HG02798 (cell line): ENCODE measurements around the gene LORICRIN.
"Not testable (repeated sequence)": the region's sequence is repeated elsewhere in the genome, so short reads cannot be mapped to it uniquely, and the experiment has no call there.

Experiments used
- ATAC-seq: cut with Tn5 transposase; IDR thresholded peaks from one replicate; pipeline ENCODE4 v1.9.1; 2021; ENCODE audit warnings: mild to moderate bottlenecking; ENCODE audit not compliant: unreplicated experiment, poor library complexity

The LORICRIN gene

GRCh38 chr1:153259387-153259786 lies at the start of gene LORICRIN:
Gene LORICRIN, plus strand, starts transcription at chr1:153259687. Its CDS starts 1,263 bp downstream, at chr1:153260950.
- ATAC-seq = no peak

GRCh38 chr1:153210206-153210605 lies 49.3 kb upstream of the LORICRIN start:
- no peak for ATAC-seq

DNA sequence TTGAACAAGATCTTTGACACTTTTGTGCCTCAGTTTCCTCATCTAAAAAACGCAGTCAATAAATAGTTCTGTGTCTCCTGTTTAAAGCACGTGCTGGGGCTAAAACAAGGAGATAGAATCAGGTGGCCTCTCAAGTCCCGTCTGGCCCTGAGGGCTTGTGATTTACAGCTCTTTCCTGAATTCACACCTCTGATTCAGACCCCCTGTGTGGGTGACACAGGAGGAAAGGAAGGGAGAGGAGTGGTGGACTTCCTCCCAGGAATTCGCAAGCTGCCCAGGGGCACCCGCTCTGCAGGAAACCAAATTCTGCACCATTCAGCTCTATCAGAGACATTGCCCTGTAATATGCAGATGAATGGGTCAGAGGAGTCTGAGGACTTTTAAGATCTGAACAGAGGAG lies 47.3 kb upstream of the LORICRIN start:
- ATAC-seq = no peak

DNA sequence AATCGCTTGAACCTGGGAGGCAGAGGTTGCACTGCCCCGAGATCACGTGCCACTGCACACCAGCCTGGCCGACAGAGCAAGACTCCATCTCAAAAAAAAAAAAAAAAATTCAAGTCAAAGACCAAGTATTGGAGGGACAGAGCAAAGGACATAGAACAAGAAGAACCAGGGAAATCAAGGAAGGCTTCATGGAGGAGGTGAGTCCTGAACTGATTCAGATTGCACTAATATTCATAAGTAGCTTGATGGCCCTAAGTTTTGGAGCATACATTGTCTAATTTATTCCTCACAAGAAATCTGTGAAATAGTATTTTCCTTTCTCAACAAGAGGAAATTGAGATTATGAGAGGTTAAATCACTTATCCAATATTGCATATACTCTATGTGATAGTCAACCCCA lies 46.0 kb upstream of the LORICRIN start:
- no peak for ATAC-seq

DNA sequence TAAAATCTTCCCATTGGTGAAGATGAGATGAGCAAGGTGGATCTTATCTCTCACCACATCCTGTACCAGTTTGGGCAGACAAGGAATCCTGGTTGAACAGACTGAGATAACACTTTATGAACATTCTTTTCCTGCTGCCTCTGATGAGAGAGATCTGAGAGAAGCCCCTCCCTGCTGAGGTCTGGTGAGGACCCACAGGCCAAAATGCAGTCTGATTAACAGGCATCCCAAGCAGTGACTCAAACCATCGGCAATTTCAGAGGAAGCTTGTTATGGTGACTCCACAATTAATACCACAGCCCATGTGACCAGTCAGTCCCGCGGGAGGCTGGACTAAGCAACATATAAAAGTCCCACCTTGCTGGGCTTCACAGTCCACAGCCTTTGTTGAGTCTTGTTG lies 42.3 kb upstream of the LORICRIN start, which contains the start of gene PRR9:
PRR9 (plus strand) TSS at position 373 of the 400 bp plus-strand sequence. CDS start 561 bp downstream, outside the sequence.
- ATAC-seq = no peak

DNA sequence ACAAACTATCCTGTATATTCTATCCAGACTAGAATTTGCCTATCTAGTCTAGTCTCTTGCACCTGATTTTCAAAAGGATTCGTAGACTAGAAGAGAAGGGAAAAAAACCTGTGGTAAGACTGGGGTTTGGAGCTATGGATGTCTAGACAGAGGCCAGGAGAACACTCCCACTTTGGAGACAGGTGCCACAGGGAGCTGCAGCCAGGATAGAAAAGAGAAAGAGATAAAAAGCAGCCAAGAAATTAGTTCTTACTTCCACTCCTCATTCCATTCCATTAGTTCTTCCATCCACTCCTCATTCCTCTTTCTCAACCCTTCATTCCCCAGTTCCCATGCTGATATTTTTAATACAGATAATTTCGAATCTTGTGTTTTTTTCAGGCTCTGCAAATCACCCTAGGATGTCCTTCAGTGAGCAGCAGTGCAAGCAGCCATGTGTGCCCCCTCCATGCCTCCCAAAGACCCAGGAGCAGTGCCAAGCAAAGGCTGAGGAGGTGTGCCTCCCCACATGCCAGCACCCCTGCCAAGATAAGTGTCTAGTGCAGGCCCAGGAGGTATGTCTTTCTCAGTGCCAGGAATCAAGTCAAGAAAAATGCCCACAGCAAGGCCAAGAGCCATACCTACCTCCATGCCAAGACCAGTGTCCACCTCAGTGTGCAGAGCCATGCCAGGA lies 41.6 kb upstream of the LORICRIN start:
- no peak for ATAC-seq

DNA sequence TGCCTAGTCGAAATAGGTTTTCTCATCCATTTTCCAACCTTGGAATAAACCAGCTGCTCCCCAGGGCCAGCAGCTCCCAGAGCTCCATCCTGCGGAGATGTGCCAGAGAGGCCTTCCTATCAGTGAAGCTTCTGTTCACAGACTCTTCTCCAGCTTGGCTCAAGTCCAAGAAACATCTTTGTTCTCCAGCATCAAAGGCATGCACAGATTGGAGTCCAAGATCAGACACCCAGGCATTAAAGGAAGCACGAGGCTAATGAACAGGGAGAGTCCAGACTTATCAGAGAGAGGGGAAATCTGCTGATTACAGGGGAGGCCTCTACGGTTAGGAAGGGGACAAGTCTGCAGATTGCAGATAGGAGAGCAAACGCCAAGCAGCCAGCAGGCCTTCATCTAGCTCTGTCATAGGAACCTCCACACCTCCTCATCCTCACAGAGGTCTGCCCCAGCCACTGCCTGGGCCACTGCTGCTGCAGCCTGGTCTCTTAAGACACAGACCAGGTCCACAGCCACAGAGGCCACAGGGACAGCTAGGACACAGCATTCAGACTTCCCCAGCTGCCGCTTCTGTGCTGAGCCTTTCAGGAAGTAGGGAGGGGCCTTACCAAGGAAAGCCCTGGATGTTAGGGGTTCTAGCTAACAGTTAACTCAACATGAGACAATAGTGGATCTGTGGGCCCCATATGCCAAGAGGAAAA lies 38.7 kb upstream of the LORICRIN start:
- no peak for ATAC-seq

DNA sequence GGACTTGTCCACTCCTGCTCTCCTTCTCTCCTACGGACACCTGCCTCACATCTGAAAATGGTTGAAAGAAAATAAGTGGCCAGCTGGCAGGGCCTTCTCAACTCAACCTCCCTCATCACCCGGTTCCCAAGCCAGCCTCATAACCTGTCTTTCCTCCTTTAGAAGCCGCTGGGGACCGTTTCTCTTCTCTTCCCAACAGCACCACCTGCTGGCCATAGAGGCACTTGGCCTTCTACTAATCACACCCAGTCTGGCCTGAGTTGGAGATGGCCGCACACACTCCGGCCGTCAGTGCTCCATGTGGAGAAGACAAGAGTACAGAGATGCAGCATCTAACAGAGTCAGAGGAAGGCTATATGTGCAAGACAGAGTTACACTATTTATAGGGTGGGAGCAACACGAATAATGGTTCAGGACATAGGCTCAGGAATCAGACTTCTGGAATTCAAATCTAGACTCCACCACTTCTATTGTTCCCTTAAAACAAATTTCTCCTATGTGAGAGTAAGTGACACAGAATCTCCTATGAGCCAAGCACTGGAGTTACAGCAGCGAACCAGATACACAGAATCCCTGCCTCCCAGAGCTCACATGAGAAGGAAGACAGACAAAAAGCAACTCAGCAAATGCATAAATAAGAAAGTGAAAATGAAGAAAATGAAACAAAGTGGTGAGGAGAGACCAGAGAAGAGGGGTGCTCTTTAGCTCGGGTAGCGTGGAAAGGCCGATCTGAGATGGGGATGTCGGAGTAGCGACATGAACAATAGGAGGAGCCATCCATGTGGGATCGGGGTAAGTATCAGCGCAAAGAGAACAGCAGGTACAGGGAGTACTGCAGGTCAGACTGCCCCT lies 36.2 kb upstream of the LORICRIN start:
- ATAC-seq = peak; percentile 86

- no peak for ATAC-seq
Measured at GRCh38 chr1:153227810-153228209, 31.7 kb upstream of the LORICRIN start.

DNA sequence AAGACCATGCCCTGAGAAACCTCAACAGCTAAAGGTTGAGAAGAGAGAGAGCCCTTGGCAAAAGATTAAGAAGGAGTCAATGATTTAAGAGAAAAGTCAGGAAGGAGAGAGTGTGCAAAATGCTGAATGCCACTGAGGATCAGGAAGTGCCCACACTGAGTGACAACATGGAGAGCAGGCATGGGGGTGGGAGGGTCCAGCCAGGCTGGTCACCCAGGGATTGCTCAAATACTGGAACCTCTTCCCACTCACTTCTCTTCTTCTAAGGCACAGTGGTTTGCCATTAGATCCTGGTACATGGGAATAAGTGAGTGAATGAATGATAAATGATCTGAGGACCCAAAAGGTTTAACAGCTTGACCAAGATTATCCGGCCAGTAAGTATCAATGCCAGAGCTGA lies 31.0 kb upstream of the LORICRIN start:
- ATAC-seq = no peak

DNA sequence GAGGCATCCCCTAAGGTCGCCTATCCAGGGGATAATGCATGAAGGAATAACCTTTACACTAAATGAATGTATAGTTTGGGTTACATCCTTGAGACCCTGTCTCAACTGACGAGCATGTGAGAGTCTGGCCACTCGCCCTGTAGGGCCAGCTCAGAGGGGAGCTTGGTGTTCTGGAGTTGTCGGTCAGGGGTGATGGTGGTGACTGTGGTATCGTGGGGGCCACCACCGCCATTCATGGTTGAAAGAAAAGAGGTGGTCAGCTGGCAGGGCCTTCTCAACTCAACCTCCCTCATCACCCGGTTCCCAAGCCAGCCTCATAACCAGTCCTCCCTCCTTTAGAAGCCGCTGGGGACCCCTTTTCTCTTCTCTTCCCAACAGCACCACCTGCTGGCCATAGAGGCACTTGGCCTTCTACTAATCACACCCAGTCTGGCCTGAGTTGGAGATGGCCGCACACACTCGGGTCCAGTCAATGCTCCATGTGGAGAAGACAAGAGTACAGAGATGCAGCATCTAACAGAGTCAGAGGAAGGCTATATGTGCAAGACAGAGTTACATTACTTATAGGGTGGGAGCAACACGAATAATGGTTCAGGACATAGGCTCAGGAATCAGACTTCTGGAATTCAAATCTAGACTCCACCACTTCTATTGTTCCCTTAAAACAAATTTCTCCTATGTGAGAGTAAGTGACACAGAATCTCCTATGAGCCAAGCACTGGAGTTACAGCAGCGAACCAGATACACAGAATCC lies 30.2 kb upstream of the LORICRIN start:
- not testable (repeated sequence) for ATAC-seq

- ATAC-seq = no peak
Measured at GRCh38 chr1:153231363-153231762, 28.1 kb upstream of the LORICRIN start.

- no peak for ATAC-seq
Measured at GRCh38 chr1:153231785-153232184, 27.7 kb upstream of the LORICRIN start.

DNA sequence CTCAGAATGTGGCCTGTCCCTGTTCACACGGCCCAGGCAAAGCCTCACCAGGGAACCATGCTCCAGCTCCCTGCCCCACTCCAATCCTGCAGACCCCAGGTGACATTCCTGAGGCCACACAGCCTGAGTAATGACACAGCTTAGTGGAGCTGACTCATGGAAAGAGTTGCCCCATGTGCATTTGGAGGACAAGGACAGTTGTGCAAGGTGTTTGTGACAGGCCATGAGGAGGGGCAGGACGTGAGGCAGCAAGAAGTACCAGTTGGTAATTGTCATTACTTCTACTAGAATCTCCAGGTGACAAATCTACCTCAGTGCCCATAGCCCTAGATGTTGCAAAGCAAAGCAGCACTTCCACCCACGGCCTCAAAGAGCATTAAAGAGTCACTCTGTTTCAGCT lies 26.9 kb upstream of the LORICRIN start:
- ATAC-seq = no peak

- ATAC-seq = no peak
Measured at GRCh38 chr1:153233448-153233847, 26.0 kb upstream of the LORICRIN start.

GRCh38 chr1:153238527-153238926 lies 21.0 kb upstream of the LORICRIN start:
- ATAC-seq = no peak

DNA sequence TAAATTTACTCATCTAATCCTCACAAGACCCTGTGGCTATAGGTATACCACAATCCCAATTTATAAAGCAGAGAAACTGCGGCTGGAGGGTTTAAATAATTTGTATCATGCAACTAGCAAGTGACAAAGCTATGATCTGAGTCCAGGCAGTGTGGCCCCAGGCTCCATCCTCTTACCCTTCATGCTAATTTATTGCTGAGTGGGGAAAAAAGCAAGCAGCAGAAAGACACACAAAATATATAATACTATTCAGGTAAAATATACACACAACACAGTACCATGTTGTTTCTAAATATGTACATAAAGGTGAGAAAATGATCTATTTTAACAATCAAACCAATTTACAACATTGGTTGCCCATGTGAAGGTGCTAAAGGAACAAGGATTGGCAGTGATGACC lies 17.3 kb upstream of the LORICRIN start:
- no peak for ATAC-seq

- ATAC-seq = no peak
Measured at GRCh38 chr1:153245466-153245865, 14.0 kb upstream of the LORICRIN start.

- no peak for ATAC-seq
Measured at GRCh38 chr1:153246018-153246417, 13.5 kb upstream of the LORICRIN start.

DNA sequence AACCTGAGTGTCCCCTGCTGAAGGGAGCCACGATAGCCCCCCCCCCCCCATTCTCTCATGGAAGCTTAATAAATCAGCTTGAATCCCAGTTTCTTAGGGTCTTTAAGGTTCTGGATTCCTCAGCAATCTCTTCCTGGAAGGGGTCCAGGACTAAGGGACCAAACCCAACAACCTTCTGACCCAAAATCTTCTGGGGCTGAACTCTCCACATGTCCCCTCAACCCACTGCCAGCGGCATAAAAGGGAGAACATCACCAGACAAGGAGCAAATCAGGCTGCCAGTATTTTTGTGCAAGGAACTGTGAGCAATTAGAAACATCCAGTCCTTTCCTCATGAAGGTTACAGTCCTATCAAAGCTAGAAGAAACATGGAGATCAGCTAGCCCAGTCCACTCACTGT lies 12.7 kb upstream of the LORICRIN start:
- no peak for ATAC-seq
